GM12878 (cell line): ENCODE data around the gene SULF2. TPM values are rescaled to one million over a fixed set of nuclear protein-coding genes. Genes with fewer than 3 reads are reported as not detected.

Experiments used
- BMI1 ChIP-seq: fragments of 450-650 bp; IDR thresholded peaks from 2 replicates; pipeline ENCODE4 v1.6.1; 2016; ENCODE audit warnings: mild to moderate bottlenecking, moderate library complexity, borderline replicate concordance
- CBX5 ChIP-seq: sonication (generic); IDR thresholded peaks from 2 replicates; pipeline ENCODE4 v1.6.1; 2016; ENCODE audit warnings: low read depth, moderate library complexity, mild to moderate bottlenecking, inconsistent platforms
- EP300 ChIP-seq, 2 experiments: fragments of 150-350 bp in 1 of 2; IDR thresholded peaks; 2 replicates each; pipeline ENCODE4 v1.6.1; 2011 to 2012; ENCODE audit warnings: low read depth in 2 of 2, low read length in 2 of 2, borderline replicate concordance in 1 of 2, improper control_type of control experiment in 1 of 2, inconsistent platforms in 1 of 2; ENCODE audit not compliant: control insufficient read depth in 1 of 2
- ETV6 ChIP-seq, 2 experiments: fragments of 450-650 bp in 1 of 2; IDR thresholded peaks in 1 of 2; conservative IDR thresholded peaks in 1 of 2; 2 replicates each; pipeline ENCODE4 v1.6.1; 2014; ENCODE audit warnings: antibody characterized with exemption in 1 of 2, borderline replicate concordance in 1 of 2, low read depth in 1 of 2, mild to moderate bottlenecking in 1 of 2, moderate library complexity in 1 of 2
- EZH2 ChIP-seq: IDR thresholded peaks from 2 replicates; pipeline ENCODE4 v1.6.1; 2012; ENCODE audit warnings: low read depth, mild to moderate bottlenecking, control low read depth, inconsistent platforms, low read length, borderline replicate concordance; ENCODE audit not compliant: control insufficient read depth
- GABPA ChIP-seq: IDR thresholded peaks from 2 replicates; pipeline ENCODE4 v1.6.1; 2014; ENCODE audit warnings: antibody characterized with exemption, low read depth, mild to moderate bottlenecking, inconsistent platforms
- IKZF2 ChIP-seq, 2 experiments: fragments of 450-650 bp; IDR thresholded peaks; 2 replicates each; pipeline ENCODE4 v1.6.1; 2017; ENCODE audit warnings: mild to moderate bottlenecking in 2 of 2, moderate library complexity in 2 of 2
- MEF2B ChIP-seq: fragments of 450-650 bp; IDR thresholded peaks from 2 replicates; pipeline ENCODE4 v1.6.1; 2018; ENCODE audit warnings: mild to moderate bottlenecking, moderate library complexity; ENCODE audit not compliant: partially characterized antibody, poor library complexity, severe bottlenecking
- MTA3 ChIP-seq: IDR thresholded peaks from 2 replicates; pipeline ENCODE4 v1.6.1; 2012; ENCODE audit warnings: low read length, inconsistent platforms, borderline replicate concordance
- MXI1 ChIP-seq: fragments of 150-350 bp; IDR thresholded peaks from 2 replicates; pipeline ENCODE4 v1.6.1; 2011; ENCODE audit warnings: low read depth, mild to moderate bottlenecking, inconsistent platforms, low read length, improper control_type of control experiment
- NFIC ChIP-seq: IDR thresholded peaks from 2 replicates; pipeline ENCODE4 v1.6.1; 2012; ENCODE audit warnings: low read depth, mild to moderate bottlenecking, inconsistent platforms, low read length, moderate library complexity
- RB1 ChIP-seq: fragments of 450-650 bp; formaldehyde crosslinking; IDR thresholded peaks from 2 replicates; pipeline ENCODE4 v1.6.1; 2017; ENCODE audit warnings: mild to moderate bottlenecking, borderline replicate concordance
- RUNX3 ChIP-seq: IDR thresholded peaks from 2 replicates; pipeline ENCODE4 v1.6.1; 2012; ENCODE audit warnings: low read length, inconsistent platforms
- SMAD5 ChIP-seq: IDR thresholded peaks from 2 replicates; pipeline ENCODE4 v1.6.1; 2016; ENCODE audit warnings: antibody characterized with exemption, low read depth
- SPI1 ChIP-seq: IDR thresholded peaks from 2 replicates; pipeline ENCODE4 v1.6.1; 2011; ENCODE audit warnings: low read depth, mild to moderate bottlenecking, low read length, moderate library complexity, borderline replicate concordance; ENCODE audit not compliant: insufficient read depth
- USF1 ChIP-seq: IDR thresholded peaks from 2 replicates; pipeline ENCODE4 v1.6.1; 2011; ENCODE audit warnings: borderline replicate concordance, low read depth, mild to moderate bottlenecking, moderate library complexity, mixed read lengths, low read length; ENCODE audit not compliant: insufficient read depth; ENCODE audit errors: extremely low read length
- ZZZ3 ChIP-seq: IDR thresholded peaks from 2 replicates; pipeline ENCODE4 v1.6.1; 2011; ENCODE audit warnings: low read depth; ENCODE audit not compliant: control insufficient read depth, insufficient read length
- polyA plus RNA-seq, 11 experiments: library from polyadenylated mRNA; depleted of rRNA in 4 of 11; unstranded in 6 of 11; stranded (reverse) in 5 of 11; fragments of >200 nt; fragmentation: Nextera tagmentation in 4 of 11; fragmentation: Illumina TruSeq in 1 of 11; extraction: Ambion mirVana in 4 of 11; extraction: Trizol in 1 of 11; gene quantifications; 1 replicate in 1 of 11; 2 replicates in 10 of 11; pipeline versions ENCODE4 v1.2.1 to v1.2.3, GENCODE V29; 2011 to 2016; ENCODE audit warnings: inconsistent platforms in 2 of 11, missing spikeins in 2 of 11, low read depth in 1 of 11
- total RNA-seq, 4 experiments: library from RNA; depleted of rRNA in 3 of 4; stranded (reverse); fragments of >200 nt in 3 of 4; fragmentation: Illumina TruSeq in 1 of 4; extraction: Trizol in 1 of 4; gene quantifications; 2 replicates each; pipeline versions ENCODE4 v1.2.1 to v1.2.3, GENCODE V29; 2013 to 2021
- TF ChIP-seq, protein P1 (sequence below): IDR thresholded peaks from 2 replicates; pipeline ENCODE4 v1.6.1; 2012; ENCODE audit warnings: mild to moderate bottlenecking, low read depth, low read length
- TF ChIP-seq, protein P2 (sequence below): fragments of 450-650 bp; IDR thresholded peaks from 2 replicates; pipeline ENCODE4 v1.6.1; 2018; ENCODE audit warnings: borderline replicate concordance, mild to moderate bottlenecking; ENCODE audit not compliant: partially characterized antibody
- TF ChIP-seq, protein P3 (sequence below): fragments of 450-650 bp; IDR thresholded peaks from 2 replicates; pipeline ENCODE4 v1.6.1; 2014; ENCODE audit warnings: mild to moderate bottlenecking

SULF2 gene
- total and polyA plus RNA-seq, 10 of the 15 experiments (the other 5 are each of a cell fraction or from before 2014, with no cell fraction given), result 0.69 to 4.1 (median 1.6) TPM

- TF ChIP-seq, protein P1, sequence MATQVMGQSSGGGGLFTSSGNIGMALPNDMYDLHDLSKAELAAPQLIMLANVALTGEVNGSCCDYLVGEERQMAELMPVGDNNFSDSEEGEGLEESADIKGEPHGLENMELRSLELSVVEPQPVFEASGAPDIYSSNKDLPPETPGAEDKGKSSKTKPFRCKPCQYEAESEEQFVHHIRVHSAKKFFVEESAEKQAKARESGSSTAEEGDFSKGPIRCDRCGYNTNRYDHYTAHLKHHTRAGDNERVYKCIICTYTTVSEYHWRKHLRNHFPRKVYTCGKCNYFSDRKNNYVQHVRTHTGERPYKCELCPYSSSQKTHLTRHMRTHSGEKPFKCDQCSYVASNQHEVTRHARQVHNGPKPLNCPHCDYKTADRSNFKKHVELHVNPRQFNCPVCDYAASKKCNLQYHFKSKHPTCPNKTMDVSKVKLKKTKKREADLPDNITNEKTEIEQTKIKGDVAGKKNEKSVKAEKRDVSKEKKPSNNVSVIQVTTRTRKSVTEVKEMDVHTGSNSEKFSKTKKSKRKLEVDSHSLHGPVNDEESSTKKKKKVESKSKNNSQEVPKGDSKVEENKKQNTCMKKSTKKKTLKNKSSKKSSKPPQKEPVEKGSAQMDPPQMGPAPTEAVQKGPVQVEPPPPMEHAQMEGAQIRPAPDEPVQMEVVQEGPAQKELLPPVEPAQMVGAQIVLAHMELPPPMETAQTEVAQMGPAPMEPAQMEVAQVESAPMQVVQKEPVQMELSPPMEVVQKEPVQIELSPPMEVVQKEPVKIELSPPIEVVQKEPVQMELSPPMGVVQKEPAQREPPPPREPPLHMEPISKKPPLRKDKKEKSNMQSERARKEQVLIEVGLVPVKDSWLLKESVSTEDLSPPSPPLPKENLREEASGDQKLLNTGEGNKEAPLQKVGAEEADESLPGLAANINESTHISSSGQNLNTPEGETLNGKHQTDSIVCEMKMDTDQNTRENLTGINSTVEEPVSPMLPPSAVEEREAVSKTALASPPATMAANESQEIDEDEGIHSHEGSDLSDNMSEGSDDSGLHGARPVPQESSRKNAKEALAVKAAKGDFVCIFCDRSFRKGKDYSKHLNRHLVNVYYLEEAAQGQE, result no peak
- TF ChIP-seq MXI1 (0 out of 2 replicates have a peak, but pooled peaks have one; percentile 10), MTA3 (no peak), SMAD5 (no peak), MEF2B (no peak), NFIC (no peak), RB1 (no peak), GABPA (no peak), BMI1 (no peak), USF1 (no peak), EZH2 (peak; percentile 88; the same call in 1 of the 2 replicates), RUNX3 (no peak), CBX5 (no peak), SPI1 (no peak), IKZF2 (IDR thresholded peaks at IDR 0.05) (no peak), ETV6 (conservative IDR thresholded peaks at IDR 0.05 in 1 of 2, IDR thresholded peaks at IDR 0.05 in 1 of 2; ENCODE audit: borderline replicate concordance in 1 of 2, low read depth in 1 of 2) (0 out of 4 replicates have a peak, but pooled peaks of 1 of the 2 experiments have one; percentile 35), EP300 (IDR thresholded peaks at IDR 0.05; ENCODE audit: borderline replicate concordance in 1 of 2, control insufficient read depth in 1 of 2, low read depth in 2 of 2, low read length in 2 of 2) (no peak), ZZZ3 (no peak)
- TF ChIP-seq, protein P2, sequence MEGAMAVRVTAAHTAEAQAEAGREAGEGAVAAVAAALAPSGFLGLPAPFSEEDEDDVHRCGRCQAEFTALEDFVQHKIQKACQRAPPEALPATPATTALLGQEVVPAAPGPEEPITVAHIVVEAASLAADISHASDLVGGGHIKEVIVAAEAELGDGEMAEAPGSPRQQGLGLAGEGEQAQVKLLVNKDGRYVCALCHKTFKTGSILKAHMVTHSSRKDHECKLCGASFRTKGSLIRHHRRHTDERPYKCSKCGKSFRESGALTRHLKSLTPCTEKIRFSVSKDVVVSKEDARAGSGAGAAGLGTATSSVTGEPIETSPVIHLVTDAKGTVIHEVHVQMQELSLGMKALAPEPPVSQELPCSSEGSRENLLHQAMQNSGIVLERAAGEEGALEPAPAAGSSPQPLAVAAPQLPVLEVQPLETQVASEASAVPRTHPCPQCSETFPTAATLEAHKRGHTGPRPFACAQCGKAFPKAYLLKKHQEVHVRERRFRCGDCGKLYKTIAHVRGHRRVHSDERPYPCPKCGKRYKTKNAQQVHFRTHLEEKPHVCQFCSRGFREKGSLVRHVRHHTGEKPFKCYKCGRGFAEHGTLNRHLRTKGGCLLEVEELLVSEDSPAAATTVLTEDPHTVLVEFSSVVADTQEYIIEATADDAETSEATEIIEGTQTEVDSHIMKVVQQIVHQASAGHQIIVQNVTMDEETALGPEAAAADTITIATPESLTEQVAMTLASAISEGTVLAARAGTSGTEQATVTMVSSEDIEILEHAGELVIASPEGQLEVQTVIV, result no peak
- TF ChIP-seq, protein P3, sequence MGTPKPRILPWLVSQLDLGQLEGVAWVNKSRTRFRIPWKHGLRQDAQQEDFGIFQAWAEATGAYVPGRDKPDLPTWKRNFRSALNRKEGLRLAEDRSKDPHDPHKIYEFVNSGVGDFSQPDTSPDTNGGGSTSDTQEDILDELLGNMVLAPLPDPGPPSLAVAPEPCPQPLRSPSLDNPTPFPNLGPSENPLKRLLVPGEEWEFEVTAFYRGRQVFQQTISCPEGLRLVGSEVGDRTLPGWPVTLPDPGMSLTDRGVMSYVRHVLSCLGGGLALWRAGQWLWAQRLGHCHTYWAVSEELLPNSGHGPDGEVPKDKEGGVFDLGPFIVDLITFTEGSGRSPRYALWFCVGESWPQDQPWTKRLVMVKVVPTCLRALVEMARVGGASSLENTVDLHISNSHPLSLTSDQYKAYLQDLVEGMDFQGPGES, result no peak
Measured at GRCh38 chr20:47785854-47786764, 828 bp upstream of the SULF2 start (continued).
